Endothelial cell of umbilical vein (primary cell): Measurements from ENCODE around the gene PKD1L1. TPM values are rescaled to one million over a fixed set of nuclear protein-coding genes. Genes with fewer than 3 reads are reported as not detected.
"Not testable (repeated sequence)": the region's sequence is repeated elsewhere in the genome, so short reads cannot be mapped to it uniquely, and the experiment has no call there.

ENCODE experiments used
- BruUV-seq: library from RNA; stranded (reverse); fragments of 400-500 nt; replicated peaks from 2 replicates; lab custom pipeline; 2021; lab: Mats Ljungman, UMichigan
- CTCF ChIA-PET: fragments of 300-600, 350-600 bp; sonication (Branson Sonifier 250); formaldehyde crosslinking; loops from one replicate; lab custom pipeline; 2021; ENCODE audit warnings: antibody characterized with exemption, inconsistent platforms; lab: Charles Lee
- POLR2A ChIA-PET: fragments of 300-600, 350-600 bp; sonication (Branson Sonifier 250); formaldehyde crosslinking; loops from one replicate; lab custom pipeline; 2021; ENCODE audit warnings: antibody characterized with exemption, inconsistent platforms; lab: Charles Lee
- DNase-seq: peaks from one replicate; pipeline ENCODE4 v3.0.0-alpha.2; 2011; ENCODE audit warnings: low read depth, low spot score
- FAIRE-seq: peaks from 2 replicates; lab custom pipeline; 2011; peaks lifted over from hg19 to GRCh38; lab: Jason Lieb, UNC
- H2AFZ ChIP-seq: 2 replicates; pipeline ENCODE4 v1.6.0; 2012; ENCODE audit warnings: low read depth, low read length, control low read depth, inconsistent platforms
- H3K27ac ChIP-seq: 2 replicates; pipeline ENCODE4 v1.5.1; 2011; ENCODE audit warnings: low read depth, mild to moderate bottlenecking, control low read depth, low read length, moderate library complexity; ENCODE audit not compliant: insufficient read depth
- H3K27me3 ChIP-seq, 2 experiments: 2 replicates each; pipeline versions ENCODE4 v1.6.0 to v1.6.1; 2011; ENCODE audit warnings: low read length in 2 of 2, mixed read lengths in 1 of 2; ENCODE audit not compliant: control insufficient read depth in 2 of 2, insufficient read depth in 2 of 2
- H3K36me3 ChIP-seq, 2 experiments: 2 replicates in 1 of 2; 3 replicates in 1 of 2; pipeline ENCODE4 v1.5.1; 2011; ENCODE audit warnings: low read length in 2 of 2, mild to moderate bottlenecking in 1 of 2, moderate library complexity in 1 of 2; ENCODE audit not compliant: control insufficient read depth in 2 of 2, insufficient read depth in 2 of 2; ENCODE audit errors: extremely low read depth in 1 of 2
- H3K4me1 ChIP-seq: 3 replicates; pipeline ENCODE4 v1.5.1; 2011; ENCODE audit warnings: mild to moderate bottlenecking, low read length; ENCODE audit not compliant: control insufficient read depth, insufficient read depth; ENCODE audit errors: extremely low read depth
- H3K4me2 ChIP-seq: 2 replicates; pipeline ENCODE4 v1.6.1; 2011; ENCODE audit warnings: low read length, control low read depth, mixed read lengths; ENCODE audit not compliant: insufficient read depth
- H3K4me3 ChIP-seq, 3 experiments: fragments of 200-600 bp in 1 of 3; sonication (generic), shearing (Covaris generic) in 1 of 3; replicated peaks in 1 of 3; 2 replicates each; pipeline ENCODE4 v1.5.1; 2011 to 2016; ENCODE audit warnings: control low read depth in 3 of 3, low read length in 3 of 3, mild to moderate bottlenecking in 2 of 3, inconsistent platforms in 1 of 3, low read depth in 1 of 3, moderate library complexity in 1 of 3; ENCODE audit not compliant: insufficient read depth in 1 of 3
- H3K79me2 ChIP-seq: 2 replicates; pipeline ENCODE4 v1.6.0; 2012; ENCODE audit warnings: low read length, inconsistent platforms; ENCODE audit not compliant: control insufficient read depth, insufficient read depth
- H3K9ac ChIP-seq: replicated peaks from 2 replicates; pipeline ENCODE3; 2011; ENCODE audit warnings: low read length, control low read depth; ENCODE audit not compliant: insufficient read depth; ENCODE audit errors: extremely low read depth
- H3K9me1 ChIP-seq: replicated peaks from 3 replicates; pipeline ENCODE4 v1.6.0; 2011; ENCODE audit warnings: mild to moderate bottlenecking, low read length; ENCODE audit not compliant: control insufficient read depth, insufficient read depth; ENCODE audit errors: extremely low read depth
- H3K9me3 ChIP-seq: replicated peaks from 2 replicates; pipeline ENCODE4 v1.5.1; 2012; ENCODE audit warnings: low read length, inconsistent platforms; ENCODE audit not compliant: control insufficient read depth, insufficient read depth
- H4K20me1 ChIP-seq: replicated peaks from 2 replicates; pipeline ENCODE3; 2011; ENCODE audit warnings: mild to moderate bottlenecking, low read length; ENCODE audit not compliant: control insufficient read depth, insufficient read depth; ENCODE audit errors: extremely low read depth
- EZH2 ChIP-seq: IDR thresholded peaks from 2 replicates; pipeline ENCODE4 v1.6.1; 2012; ENCODE audit warnings: borderline replicate concordance, low read depth, mild to moderate bottlenecking, moderate library complexity, low read length, inconsistent platforms; ENCODE audit not compliant: severe bottlenecking
- FOS ChIP-seq: IDR thresholded peaks from 2 replicates; pipeline ENCODE4 v1.6.1; 2011; ENCODE audit warnings: mild to moderate bottlenecking, low read length, moderate library complexity, borderline replicate concordance; ENCODE audit not compliant: insufficient read depth
- MYC ChIP-seq: IDR thresholded peaks from one replicate; pipeline ENCODE4 v1.6.1; 2011; ENCODE audit warnings: mild to moderate bottlenecking, low read depth, low read length
- POLR2A ChIP-seq: IDR thresholded peaks from 2 replicates; pipeline ENCODE4 v1.6.1; 2012; ENCODE audit warnings: low read depth, mild to moderate bottlenecking, control low read depth, low read length
- dilution Hi-C: fragments of 300-500 bp; cut with MboI; formaldehyde crosslinking; loops from one replicate; pipeline ENCODE4 v1.15.0; 2019; ENCODE audit warnings: low sequenced_read_pairs; ENCODE audit not compliant: extremely low pct_ligation_motif_present
- intact Hi-C: fragments of 100-400 bp; cut with micrococcal nuclease; formaldehyde crosslinking; loops from one replicate; pipeline ENCODE4 v1.10.0; 2022
- polyA plus RNA-seq, 4 experiments: library from polyadenylated mRNA; depleted of rRNA in 3 of 4; stranded (reverse) in 3 of 4; unstranded in 1 of 4; fragments of >200 nt; gene quantifications; 2 replicates each; pipeline versions ENCODE4 v1.2.1 to v1.2.3, GENCODE V29; 2011 to 2012; ENCODE audit warnings: missing spikeins in 1 of 4
- total RNA-seq: library from RNA; stranded (reverse); gene quantifications from 2 replicates; pipeline ENCODE4 v1.2.3, GENCODE V29; 2021
- TF ChIP-seq, protein P1 (sequence below): IDR thresholded peaks from 2 replicates; pipeline ENCODE4 v1.6.1; 2011; ENCODE audit not compliant: insufficient read depth, insufficient read length
- TF ChIP-seq, protein P2 (sequence below), 2 donors: IDR thresholded peaks; 1 replicate in 1 of 2; 2 replicates in 1 of 2; pipeline ENCODE4 v1.5.1; 2011; ENCODE audit warnings: low read length in 2 of 2, mild to moderate bottlenecking in 2 of 2, moderate library complexity in 2 of 2, control low read depth in 1 of 2, inconsistent platforms in 1 of 2, low read depth in 1 of 2; ENCODE audit not compliant: insufficient read depth in 1 of 2; ENCODE audit errors: extremely low read depth in 1 of 2

Gene PKD1L1
- total and polyA plus RNA-seq, 2 donors (not counting 3 experiments of a cell fraction or from before 2014, with no cell fraction given), result 4.1 to 5.9 TPM

DNA sequence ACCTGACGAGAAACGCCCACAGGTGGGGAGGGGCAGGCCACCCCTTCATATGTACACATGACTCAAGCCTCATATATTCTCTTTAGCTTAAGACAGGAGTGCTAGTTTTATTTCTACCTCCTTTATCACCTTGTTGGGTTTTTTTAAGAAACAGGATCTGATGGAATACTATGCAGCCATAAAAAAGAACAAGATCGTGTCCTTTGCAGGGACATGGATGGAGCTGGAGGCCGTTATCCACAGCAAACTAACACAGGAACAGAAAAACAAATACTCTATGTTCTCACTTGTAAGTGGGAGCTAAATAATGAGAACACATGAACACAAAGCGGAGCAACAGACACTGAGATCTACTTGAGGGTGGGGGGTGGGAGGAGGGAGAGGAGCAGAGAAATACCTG, 42.3 kb upstream of the PKD1L1 start:
- Histone ChIP-seq H3K9ac (no peak overlapping the region), H3K27ac (no peak overlapping the region), H3K79me2 (no peaks in the 10 kb centered on the region), H3K4me1 (peaks cover 7% of the 10 kb centered on the region), H3K27me3 (no peaks in the 10 kb centered on the region), H2AFZ (no peak overlapping the region), H3K36me3 (no peaks in the 10 kb centered on the region), H3K4me3 (no peak overlapping the region), H4K20me1 (no peaks in the 10 kb centered on the region), H3K9me3 (no peaks in the 10 kb centered on the region), H3K9me1 (no peaks in the 10 kb centered on the region), H3K4me2 (no peak overlapping the region)
- dilution Hi-C loops (no loop called here), intact Hi-C loops (no loop called here)
- DNase-seq (no peak), FAIRE-seq (no peak)
- ChIA-PET POLR2A (interaction anchor here (0.6 kb wide), 1 partner anchor 106 kb away, joined by 3 read pairs; no protein-coding TSS in a partner anchor), CTCF (interaction anchor here (1.1 to 2.4 kb wide), 6 partner anchors 27 to 164 kb away, joined by 3 to 137 read pairs (median 16); no protein-coding TSS in a partner anchor)
- no TSS peak for BruUV-seq
- TF ChIP-seq FOS, result no peak
- TF ChIP-seq EZH2, result no peak
- TF ChIP-seq, protein P1, sequence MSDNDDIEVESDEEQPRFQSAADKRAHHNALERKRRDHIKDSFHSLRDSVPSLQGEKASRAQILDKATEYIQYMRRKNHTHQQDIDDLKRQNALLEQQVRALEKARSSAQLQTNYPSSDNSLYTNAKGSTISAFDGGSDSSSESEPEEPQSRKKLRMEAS, result no peak
- no peak for TF ChIP-seq POLR2A
- TF ChIP-seq, protein P2, sequence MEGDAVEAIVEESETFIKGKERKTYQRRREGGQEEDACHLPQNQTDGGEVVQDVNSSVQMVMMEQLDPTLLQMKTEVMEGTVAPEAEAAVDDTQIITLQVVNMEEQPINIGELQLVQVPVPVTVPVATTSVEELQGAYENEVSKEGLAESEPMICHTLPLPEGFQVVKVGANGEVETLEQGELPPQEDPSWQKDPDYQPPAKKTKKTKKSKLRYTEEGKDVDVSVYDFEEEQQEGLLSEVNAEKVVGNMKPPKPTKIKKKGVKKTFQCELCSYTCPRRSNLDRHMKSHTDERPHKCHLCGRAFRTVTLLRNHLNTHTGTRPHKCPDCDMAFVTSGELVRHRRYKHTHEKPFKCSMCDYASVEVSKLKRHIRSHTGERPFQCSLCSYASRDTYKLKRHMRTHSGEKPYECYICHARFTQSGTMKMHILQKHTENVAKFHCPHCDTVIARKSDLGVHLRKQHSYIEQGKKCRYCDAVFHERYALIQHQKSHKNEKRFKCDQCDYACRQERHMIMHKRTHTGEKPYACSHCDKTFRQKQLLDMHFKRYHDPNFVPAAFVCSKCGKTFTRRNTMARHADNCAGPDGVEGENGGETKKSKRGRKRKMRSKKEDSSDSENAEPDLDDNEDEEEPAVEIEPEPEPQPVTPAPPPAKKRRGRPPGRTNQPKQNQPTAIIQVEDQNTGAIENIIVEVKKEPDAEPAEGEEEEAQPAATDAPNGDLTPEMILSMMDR (IDR thresholded peaks at IDR 0.05; ENCODE audit: extremely low read depth in 1 of 2, insufficient read depth in 1 of 2, low read depth in 1 of 2, low read length in 2 of 2), result no peak
- TF ChIP-seq MYC, result no peak

DNA sequence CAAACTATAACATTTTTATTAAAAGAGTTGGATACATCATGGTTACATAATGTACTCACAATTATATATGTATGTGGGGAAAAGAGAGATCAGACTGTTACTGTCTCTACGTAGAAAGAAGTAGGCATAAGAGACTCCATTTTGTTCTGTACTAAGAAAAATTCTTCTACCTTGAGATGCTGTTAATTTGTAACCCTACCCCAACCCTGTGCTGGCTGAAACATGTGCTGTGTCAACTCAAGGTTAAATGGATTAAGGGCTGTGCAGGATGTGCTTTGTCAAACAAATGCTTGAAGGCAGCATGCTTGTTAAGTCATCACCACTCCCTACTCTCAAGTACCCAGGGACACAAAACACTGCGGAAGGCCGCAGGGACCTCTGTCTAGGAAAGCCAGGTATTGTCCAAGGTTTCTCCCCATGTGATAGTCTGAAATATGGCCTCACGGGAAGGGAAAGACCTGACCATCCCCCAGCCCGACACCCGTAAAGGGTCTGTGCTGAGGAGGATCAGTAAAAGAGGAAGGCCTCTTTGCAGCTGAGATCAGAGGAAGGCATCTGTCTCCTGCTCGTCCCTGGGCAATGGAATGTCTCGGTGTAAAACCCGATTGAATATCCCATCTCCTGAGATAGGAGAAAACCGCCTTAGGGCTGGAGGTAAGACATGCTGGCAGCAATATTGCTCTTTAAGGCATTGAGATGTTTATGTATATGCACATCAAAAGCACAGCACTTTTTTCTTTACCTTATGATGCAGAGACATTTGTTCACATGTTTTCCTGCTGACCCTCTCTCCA, 41.5 kb upstream of the PKD1L1 start:
- H3K9me1 ChIP-seq, H4K20me1 ChIP-seq, FAIRE-seq, intact Hi-C loops, H3K27ac ChIP-seq, dilution Hi-C loops, H3K36me3 ChIP-seq, BruUV-seq, H3K9ac ChIP-seq, H3K4me3 ChIP-seq, H3K4me1 ChIP-seq, H3K79me2 ChIP-seq, H3K9me3 ChIP-seq, DNase-seq, H2AFZ ChIP-seq, POLR2A ChIA-PET, H3K27me3 ChIP-seq, H3K4me2 ChIP-seq: not testable (repeated sequence)
- CTCF ChIA-PET, result interaction anchor here (0.6 to 3.1 kb wide), 11 partner anchors 10 to 724 kb away, joined by 3 to 137 read pairs (median 4); partner anchors contain the start of gene HUS1
